Pancreas (tissue), 10 donors: ENCODE results near the gene ETF1. TPM values are rescaled to one million over a fixed set of nuclear protein-coding genes. Genes with fewer than 3 reads are reported as not detected.

Source experiments
- ATAC-seq, 4 donors: fragments of 200-7000 bp; cut with Tn5 transposase; one replicate each; pipeline versions ENCODE4 v1.8.0 to v1.9.1; 2020; ENCODE audit warnings: mild to moderate bottlenecking in 4 of 4, moderate library complexity in 4 of 4
- DNase-seq, 6 donors: peaks; one replicate each; pipeline ENCODE4 v3.0.0-alpha.2; 2020
- FAIRE-seq: peaks from 2 replicates; lab custom pipeline; 2012; peaks lifted over from hg19 to GRCh38; lab: Jason Lieb, UNC
- H3K27ac ChIP-seq, 4 donors: fragments of 200-600 bp; sonication (generic); 1 replicate in 3 of 4; 2 replicates in 1 of 4; pipeline versions ENCODE4 v1.5.0 to v1.8.0; 2020
- H3K27me3 ChIP-seq, 4 donors: fragments of 200-600 bp; one replicate each; pipeline ENCODE4 v1.8.0; 2021
- H3K36me3 ChIP-seq, 3 donors: fragments of 200-600 bp; sonication (generic) in 1 of 3; one replicate each; pipeline versions ENCODE4 v1.5.0 to v1.8.0; 2020 to 2021
- H3K4me1 ChIP-seq, 3 donors: fragments of 200-600 bp; one replicate each; pipeline ENCODE4 v1.8.0; 2021
- H3K4me3 ChIP-seq, 4 donors: fragments of 200-600 bp; sonication (generic) in 2 of 4; one replicate each; pipeline versions ENCODE4 v1.5.0 to v1.8.0; 2020 to 2021
- H3K9me3 ChIP-seq, 4 donors: fragments of 200-600 bp; one replicate each; pipeline ENCODE4 v1.8.0; 2021
- WGBS, 2 donors: extraction: QIAGEN DNeasy Blood & Tissue Kit; methylation state at CpG; one replicate each; pipeline ENCODE4 v1.1.7; 2013; 5-methylcytosine and 5-hydroxymethylcytosine counted together
- intact Hi-C, 3 donors: fragments of 100-400 bp; cut with DNase I; formaldehyde crosslinking; loops; one replicate each; pipeline versions ENCODE4 v1.11.1 to v1.14.2; 2022
- polyA plus RNA-seq, 2 donors: library from polyadenylated mRNA; stranded (reverse); fragments of 200-250 nt; gene quantifications; one replicate each; pipeline ENCODE4 v1.2.3, GENCODE V29; 2013
- total RNA-seq, 6 donors: library from RNA; stranded (reverse); fragmentation: NEBNext Ultra II Directional in 4 of 6; extraction: Animal tissue kit (Norgen Biotek cat#: 25700) in 4 of 6; gene quantifications; one replicate each; pipeline versions ENCODE4 v1.2.1 to v1.2.4, GENCODE V29; 2021 to 2023
- TF ChIP-seq, protein P1 (sequence below), 4 donors: fragments of 200-600 bp; sonication (generic) in 3 of 4; IDR thresholded peaks; one replicate each; pipeline versions ENCODE4 v1.5.0 to v1.8.0; 2021; ENCODE audit warnings: antibody characterized with exemption in 4 of 4
- donor health status: healthy with polysubstance abuse.
- donor health status: DM: no; HTN: no; CAD: no; lungs with moderate emphysema.
- donor health status: DM: no; HTN: no; CAD: no.
- donor health status: control.
- donor health status: control.
- donor health status: Bipolar disorder and iron deficiency.
- donor health status: DM: yes; HTN: yes; CAD: no.
- donor health status: DM: no; HTN: no; CAD: no.
- donor health status: DM: no; HTN: no; CAD: no.
- donor health status: DM: yes; HTN: yes; CAD: no.

ETF1 gene
- total and polyA plus RNA-seq, 8 donors, result 14.7 to 54.0 (median 33.8) TPM

DNA sequence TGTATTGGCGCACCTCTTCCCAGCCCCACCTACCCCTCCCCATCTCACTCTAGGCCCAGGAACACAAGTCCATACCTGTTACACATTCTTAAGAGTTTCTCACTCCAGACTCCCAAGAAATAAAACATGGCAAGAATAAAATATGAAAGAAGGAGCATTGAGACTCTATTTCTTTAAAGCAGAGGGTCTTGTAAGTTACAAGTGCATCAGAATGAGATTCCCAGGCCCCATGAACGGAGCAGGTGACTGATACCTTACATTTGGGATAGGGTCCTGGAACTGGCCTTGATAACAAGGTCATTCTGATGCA, 72.0 kb downstream of the ETF1 start:
- Histone ChIP-seq H3K27ac (no peak overlapping the region), H3K4me3 (no peak overlapping the region), H3K36me3 (no peaks in the 10 kb centered on the region), H3K4me1 (peaks cover 4 to 12% (median 9%) of the 10 kb centered on the region in 3 donors), H3K9me3 (no peaks in the 10 kb centered on the region), H3K27me3 (no peaks in the 10 kb centered on the region)
- 77% methylated on average over 2 of the region's 2 CpGs for WGBS, 2 donors
- ATAC-seq (no peak), FAIRE-seq (no peak), DNase-seq (no peak)
- intact Hi-C loops, result no loop called here
- TF ChIP-seq, protein P1, sequence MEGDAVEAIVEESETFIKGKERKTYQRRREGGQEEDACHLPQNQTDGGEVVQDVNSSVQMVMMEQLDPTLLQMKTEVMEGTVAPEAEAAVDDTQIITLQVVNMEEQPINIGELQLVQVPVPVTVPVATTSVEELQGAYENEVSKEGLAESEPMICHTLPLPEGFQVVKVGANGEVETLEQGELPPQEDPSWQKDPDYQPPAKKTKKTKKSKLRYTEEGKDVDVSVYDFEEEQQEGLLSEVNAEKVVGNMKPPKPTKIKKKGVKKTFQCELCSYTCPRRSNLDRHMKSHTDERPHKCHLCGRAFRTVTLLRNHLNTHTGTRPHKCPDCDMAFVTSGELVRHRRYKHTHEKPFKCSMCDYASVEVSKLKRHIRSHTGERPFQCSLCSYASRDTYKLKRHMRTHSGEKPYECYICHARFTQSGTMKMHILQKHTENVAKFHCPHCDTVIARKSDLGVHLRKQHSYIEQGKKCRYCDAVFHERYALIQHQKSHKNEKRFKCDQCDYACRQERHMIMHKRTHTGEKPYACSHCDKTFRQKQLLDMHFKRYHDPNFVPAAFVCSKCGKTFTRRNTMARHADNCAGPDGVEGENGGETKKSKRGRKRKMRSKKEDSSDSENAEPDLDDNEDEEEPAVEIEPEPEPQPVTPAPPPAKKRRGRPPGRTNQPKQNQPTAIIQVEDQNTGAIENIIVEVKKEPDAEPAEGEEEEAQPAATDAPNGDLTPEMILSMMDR (IDR thresholded peaks at IDR 0.05), result no peak

DNA sequence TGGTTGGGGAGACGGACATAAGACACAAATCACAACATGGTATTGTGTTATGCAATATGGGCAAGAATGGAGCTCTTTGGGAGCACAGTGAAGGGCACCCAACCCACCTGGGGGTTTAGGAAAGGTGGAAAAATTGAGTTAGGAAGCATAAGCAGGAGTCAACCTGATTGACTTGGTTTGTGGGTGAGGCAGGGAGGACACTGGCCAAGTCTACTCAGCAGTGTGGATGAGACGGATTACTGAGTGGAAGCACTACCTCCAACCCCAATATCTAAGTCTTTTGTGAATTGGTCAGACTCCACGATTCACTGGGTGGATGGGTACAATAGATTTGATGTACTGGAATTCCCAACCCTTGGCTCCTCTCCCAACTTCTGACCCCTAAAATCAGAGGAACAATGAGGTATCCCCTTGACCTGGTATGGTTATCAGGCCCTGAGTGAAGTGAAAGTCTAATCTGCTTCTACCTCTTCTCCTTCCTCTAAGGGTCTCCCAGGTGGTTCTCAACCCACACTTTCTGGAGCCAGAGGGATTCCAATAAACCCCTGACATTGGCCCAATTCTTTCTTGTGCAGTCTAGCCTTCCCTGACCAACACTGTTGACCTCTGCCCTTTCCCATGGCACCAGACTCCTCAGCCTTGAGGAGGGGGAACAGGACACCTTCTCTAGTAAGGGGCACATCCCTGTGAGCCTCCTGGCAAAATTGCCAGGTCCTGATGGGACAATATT, 72.5 kb downstream of the ETF1 start:
- H3K4me1 ChIP-seq, result peaks cover 4 to 12% (median 9%) of the 10 kb centered on the region in 3 donors
- ATAC-seq, result no peak
- 80 to 84% methylated on average over 3 of the region's 3 CpGs for WGBS, 2 donors
- H3K4me3 ChIP-seq, result no peak overlapping the region
- no peak overlapping the region for H3K27ac ChIP-seq
- H3K9me3 ChIP-seq, result no peaks in the 10 kb centered on the region
- intact Hi-C loops, result no loop called here
- no peak for FAIRE-seq
- TF ChIP-seq, protein P1 (IDR thresholded peaks at IDR 0.05), result no peak
- H3K27me3 ChIP-seq, result no peaks in the 10 kb centered on the region
- H3K36me3 ChIP-seq, result no peaks in the 10 kb centered on the region
- DNase-seq, result no peak

DNA sequence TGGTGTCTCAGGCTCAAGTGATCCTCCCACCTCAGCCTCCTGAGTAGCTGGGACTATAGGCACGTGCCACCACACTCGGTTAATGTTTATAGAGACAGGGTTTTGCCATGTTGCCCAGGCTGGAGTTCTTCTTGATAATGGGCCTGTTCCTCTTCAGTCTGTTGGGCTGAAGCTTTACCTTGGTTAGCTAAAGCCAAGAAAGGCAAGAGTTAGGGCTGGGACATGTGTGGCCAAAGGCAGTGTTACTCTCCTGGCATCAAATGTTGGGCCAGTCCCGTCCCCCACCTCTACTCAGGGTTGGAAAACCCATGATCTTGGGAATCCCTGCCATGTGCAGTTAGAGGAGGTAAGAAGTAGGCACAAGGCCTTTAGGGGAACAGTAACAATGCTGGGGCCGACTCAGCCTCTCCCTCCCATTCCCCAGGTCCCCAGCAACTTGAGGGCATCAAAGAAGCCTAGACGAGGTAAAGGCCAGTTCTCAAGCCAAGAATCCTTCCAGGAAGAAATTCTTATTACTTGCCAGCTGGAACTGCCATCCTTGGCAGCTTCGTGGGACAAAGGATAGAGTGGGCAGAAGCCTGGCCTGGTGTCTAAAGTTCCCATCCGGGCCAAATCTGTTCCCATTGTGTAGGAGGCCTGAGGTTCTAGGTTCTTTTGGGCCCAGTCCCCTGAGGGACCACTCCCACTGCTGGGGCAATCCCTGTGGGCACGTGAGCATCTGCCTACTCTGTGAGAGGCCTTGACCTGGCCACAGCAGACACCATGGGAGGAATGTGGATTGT, 73.3 kb downstream of the ETF1 start:
- Histone ChIP-seq H3K4me1 (peaks cover 4 to 12% (median 9%) of the 10 kb centered on the region in 3 donors), H3K27me3 (no peaks in the 10 kb centered on the region), H3K36me3 (no peaks in the 10 kb centered on the region), H3K27ac (no peak overlapping the region), H3K9me3 (no peaks in the 10 kb centered on the region), H3K4me3 (no peak overlapping the region)
- DNase-seq, result peak in 2 of 6 donors; percentile 43 to 47
- no peak for FAIRE-seq
- intact Hi-C loops, result no loop called here
- ATAC-seq, result no peak
- 65 to 66% methylated on average over 8 of the region's 8 CpGs for WGBS, 2 donors
- TF ChIP-seq, protein P1 (IDR thresholded peaks at IDR 0.05), result no peak

DNA sequence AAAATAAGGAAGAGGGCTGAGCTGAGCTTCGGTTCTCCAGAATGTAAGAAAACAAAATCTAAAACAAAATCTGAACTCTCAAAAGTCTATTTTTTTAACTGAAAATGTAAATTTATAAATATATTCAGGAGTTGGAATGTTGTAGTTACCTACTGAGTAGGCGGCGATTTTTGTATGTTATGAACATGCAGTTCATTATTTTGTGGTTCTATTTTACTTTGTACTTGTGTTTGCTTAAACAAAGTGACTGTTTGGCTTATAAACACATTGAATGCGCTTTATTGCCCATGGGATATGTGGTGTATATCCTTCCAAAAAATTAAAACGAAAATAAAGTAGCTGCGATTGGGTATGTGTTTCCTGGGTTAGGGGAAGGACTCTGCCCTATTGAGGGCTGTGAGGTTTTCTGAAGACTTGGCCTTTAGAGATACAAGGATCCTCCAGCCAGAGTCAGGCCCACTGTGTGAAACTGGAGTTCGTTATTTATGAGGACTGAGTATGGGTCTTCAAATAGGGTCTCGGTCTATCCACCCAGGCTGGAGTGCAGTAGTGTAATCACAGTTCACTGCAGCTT, 74.0 kb downstream of the ETF1 start:
- DNase-seq, result no peak
- FAIRE-seq, result no peak
- Histone ChIP-seq H3K4me3 (no peak overlapping the region), H3K4me1 (peaks cover 4 to 12% (median 9%) of the 10 kb centered on the region in 3 donors), H3K27ac (no peak overlapping the region), H3K27me3 (no peaks in the 10 kb centered on the region), H3K36me3 (no peaks in the 10 kb centered on the region), H3K9me3 (no peaks in the 10 kb centered on the region)
- 89 to 92% methylated on average over 8 of the region's 8 CpGs for WGBS, 2 donors
- intact Hi-C loops, result no loop called here
- ATAC-seq, result no peak
- TF ChIP-seq, protein P1 (IDR thresholded peaks at IDR 0.05), result no peak
